SW 1271 (cell line): ENCODE data around the gene TAF10.
A peak's percentile ranks its signal among the peaks of the same experiment; 100 is the strongest.

Experiments used
- DNase-seq, 2 experiments: peaks; one replicate each; lab custom pipeline; 2025; lab: John Stamatoyannopoulos, UW

The TAF10 gene

DNA sequence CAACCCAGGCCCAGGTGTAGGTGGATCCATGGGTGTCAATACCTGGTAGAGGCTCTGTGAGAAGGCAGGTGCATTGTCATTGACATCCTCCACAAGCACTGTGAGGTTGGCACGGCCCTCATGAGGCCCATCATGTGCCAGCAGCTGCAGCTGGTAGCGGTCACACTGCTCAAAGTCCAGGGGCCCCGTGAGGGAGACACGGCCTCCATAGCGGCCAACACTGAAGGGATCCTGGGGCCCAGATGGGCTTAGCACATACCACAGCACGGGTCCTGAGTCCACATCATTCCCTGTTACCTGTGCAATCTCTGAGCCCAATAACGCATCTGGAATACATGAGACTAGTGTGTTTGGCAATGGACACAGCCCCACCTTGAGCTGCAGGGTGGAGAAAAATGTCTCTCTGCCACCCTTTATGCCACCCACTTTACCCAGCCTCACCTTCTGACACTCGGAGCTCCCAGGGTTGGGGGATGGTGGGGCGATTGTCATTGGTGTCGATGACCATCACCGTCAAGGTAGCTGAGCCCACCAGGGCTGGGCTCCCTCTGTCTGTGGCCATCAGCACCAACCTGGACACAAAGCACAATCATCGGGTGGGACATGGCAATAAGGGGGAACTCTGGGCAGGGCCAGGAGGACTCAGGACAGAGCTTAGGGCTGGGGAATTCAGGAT is 13.3 kb upstream of the TAF10 start:
- DNase-seq, result no peak

- no peak for DNase-seq
Observed at GRCh38 chr11:6623391-6624363, 11.7 kb upstream of the TAF10 start.

DNA sequence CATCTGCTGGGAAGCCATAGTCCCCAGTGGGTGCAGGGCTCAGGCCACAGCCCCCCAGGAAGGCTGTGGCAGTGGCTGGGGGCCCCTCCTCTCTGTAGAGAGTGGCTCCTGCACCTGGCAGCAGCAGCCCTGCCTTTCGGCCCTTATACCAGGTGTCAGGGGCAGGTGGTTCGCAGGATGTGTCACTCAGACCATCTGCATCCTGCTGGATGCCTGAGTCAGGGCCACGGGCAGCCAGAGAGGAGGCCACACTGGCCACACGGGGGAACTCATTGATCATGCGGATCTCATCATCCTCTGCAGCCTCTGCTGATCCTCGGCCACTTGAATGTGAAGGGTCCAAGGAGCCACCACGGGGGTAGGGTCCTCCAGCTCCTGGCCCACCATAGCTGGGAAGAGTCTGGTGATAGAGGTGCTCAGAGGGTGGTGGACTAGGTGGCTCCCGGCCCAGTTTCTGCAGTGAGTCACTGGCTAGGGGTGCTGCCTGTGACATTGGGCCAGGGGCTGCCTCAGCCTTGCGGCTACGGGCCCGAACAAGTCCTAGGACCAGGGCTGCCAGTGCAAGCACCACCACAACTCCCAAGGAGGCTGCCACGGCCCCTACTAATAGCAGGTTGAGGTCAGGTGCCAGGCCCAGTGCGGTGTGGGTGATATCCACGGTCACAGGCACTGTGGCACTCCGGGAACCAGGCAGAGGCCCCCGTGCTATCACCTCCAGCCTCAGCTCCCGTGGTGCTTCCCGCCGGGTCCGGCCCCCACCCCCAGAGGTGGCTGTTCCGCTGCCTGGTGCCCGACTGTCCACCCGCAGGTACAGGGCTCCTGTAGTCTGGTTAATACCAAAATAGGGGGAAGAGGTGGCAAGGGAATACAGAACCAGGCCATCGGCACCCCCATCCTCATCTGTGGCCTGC is 10.5 kb upstream of the TAF10 start:
- DNase-seq, result no peak

GRCh38 chr11:6621711-6622211 is 9.7 kb upstream of the TAF10 start:
- no peak for DNase-seq

DNA sequence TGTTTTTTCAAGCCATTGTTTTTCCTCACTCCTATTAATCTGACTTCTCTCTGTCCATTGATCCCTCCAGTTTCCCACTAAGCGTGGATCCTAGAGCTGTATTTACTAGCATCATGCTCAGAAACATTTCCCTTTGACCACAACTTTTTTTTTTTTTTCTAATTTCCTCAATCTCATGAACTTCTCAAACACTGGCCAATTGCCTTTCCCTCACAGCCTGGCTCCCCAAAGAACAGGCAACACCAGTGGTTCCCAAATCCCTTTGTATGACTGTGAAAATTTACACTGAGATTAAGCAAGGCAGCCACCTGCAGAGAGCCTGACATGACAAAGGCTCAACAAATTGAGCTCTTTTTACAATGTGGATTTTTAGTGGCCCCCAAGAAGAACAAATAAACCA is 8.6 kb upstream of the TAF10 start:
- DNase-seq, result no peak

DNA sequence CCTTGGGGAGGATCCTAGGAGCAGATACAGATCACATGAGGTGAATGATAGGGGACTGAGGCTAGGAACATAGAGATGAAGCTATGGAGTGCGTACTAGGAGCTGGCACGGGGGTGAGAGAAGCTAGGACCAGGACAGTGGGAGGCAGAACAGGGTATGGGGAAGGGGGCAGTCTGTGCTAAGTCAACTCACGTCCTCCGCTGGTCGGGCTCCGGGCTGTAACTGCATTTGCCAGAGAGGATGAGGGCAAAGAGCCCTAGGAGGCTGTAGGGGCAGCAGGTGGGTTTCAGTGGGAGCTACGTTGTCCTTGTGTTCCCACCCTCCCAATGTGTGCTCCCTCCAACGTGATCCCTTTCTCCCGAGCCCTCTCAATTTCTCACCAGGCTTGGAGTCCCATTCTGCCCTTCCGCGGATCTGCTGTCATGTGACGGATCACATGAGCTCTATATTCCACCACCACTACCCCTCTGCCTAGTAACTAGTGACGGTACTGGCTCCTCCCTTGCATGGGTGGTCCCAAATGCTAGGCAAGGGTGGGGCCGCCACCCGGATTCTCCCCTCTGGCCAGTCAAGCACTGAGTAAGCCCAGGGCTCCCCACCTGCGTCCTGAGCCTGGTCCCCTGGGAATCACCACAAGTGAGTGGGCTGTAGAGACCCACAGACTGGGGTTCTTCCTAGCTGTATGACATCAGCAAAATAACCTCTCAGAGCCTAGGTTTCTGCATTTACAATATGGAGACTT is 7.2 kb upstream of the TAF10 start, which contains the start of gene TPP1:
Gene TPP1, minus strand, starts transcription at position 419 of the 742 bp plus-strand sequence. Its CDS starts 22 bp downstream, at position 397.
- peak; percentile 86 to 93 for DNase-seq

DNA sequence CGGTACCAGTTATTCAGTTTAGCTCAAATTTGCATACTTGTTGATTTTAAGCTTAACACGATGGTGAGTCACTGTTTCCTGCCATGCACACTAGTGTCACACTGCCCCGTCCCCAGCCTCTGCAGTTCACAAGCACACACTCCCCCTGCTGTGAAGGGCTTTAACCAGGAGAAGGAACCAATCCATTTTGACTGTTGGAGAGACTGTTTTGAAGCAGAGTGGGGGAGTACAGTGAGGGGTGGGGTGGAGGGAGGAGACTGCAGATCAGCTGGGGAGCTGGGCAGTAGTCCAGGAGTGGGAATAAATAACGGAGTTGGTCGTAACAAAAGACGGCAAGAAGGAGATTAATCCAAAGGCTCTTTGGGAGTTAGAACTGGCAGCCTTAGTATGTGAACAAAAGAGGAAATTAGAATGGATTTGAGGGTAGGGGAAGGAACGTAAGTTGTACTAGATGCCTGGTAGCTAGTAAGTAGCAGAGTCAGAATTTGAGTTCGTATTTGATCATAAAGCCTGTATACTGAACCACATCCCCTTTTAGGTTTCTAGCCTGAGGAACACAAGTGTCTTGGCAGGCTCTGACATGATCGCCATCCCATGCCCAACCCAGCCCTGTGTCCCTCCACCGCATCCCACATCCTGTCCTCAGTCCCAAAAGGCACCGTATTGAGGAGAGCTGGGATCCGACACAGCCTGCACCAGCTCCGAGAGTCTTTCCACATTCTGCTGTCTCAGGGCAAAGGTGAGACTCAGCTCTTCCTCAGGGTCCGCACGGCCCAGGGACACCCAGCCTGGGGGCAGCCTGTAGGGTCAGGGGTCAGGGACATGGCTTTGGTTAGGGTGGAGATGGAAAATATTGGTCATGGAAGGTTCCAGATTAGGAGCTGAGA is 6.3 kb upstream of the TAF10 start:
- no peak for DNase-seq

GRCh38 chr11:6617315-6617781 is 5.3 kb upstream of the TAF10 start:
- no peak for DNase-seq

- no peak for DNase-seq
Observed at GRCh38 chr11:6616596-6617250, 4.7 kb upstream of the TAF10 start.

DNA sequence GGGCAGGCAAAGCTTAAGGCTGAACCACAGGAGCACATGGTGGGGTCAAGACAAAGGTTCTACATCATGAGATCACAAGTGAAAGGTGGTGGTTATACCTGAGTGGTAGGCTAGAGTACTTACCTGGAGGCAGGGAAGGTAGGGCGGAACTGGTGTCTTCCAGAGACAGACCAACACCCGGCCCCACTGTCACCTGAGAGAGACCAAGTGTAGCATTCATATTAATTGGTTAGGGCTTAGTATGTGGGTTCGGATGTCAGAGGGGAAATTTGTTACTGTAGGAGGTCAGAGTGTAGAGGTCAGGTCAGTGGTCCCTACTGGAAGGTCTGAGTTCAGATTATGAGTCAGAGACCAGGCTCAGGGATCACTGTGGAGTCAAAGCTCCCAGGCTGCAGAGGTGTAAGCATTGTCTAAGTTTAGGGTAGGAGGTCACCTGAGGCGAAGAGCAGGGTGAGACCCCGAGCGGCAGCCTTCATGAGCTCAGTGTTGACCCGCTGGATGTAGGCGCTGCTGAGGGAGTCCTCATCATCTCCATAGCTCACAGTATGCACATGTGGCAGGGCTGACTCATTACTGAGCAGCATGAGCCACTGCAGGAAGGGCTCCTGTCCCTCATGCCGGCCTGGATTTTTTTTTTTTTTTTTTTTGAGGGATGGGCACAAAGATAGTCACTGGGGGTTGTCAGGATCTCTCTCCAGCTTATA is 4.0 kb upstream of the TAF10 start:
- DNase-seq, result no peak

DNA sequence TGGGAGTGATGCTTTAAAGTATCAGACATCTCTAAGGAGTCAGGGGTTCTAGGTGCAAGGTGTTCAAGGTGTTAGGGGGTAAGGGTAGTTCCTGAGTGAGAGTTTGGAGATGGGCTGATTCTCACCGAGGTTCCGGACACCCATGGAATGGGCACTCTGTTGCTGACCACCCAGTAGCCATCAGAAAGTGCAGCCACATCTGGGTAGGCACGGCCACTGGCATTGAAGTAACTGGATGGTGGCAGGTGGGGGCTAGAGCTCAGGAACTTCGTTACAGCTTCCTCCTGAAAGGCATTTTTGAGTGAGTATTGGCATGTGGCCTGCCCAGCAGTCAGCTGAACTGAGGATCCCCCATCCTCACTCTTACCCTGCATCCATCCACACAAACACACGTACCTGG is 3.0 kb upstream of the TAF10 start:
- DNase-seq, result no peak

DNA sequence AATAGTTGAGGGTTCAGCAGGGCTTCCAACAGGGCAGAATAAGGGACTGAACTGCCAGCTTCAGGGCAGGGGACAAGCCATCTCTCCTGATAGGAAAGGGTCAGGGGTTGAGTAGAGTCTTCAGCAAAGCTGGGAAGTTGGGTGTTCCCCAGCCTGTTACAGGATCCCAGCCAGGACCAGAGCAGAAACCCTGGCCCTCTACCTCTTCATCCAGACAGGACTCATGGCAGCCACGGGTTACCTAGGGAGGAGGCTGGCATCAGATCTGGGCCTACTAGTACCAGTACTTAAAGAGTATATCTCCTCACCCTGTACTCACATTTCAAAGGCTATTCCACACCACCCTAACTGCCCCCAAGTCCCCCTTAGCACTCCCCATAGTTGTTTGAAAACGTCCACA is 2.4 kb upstream of the TAF10 start:
- DNase-seq, result no peak

DNA sequence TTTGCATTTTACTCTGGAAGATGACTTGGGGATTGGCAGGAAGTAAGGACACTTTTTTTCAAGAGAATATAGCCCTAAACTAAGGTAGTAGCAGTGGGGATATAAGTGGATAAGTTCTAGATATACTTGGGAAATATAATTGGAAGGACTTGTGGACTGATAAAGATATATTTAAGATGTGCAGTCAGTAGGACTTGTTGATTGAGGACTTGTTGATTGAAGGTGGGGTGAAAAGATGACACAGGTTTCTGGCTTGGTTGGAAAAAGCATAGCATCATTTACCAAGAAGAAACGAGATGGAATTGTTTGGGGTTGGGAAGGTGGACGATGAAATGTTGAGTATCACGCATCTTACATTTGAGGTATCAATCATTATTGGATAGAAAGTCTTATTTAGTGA is 1.5 kb upstream of the TAF10 start:
- no peak for DNase-seq

DNA sequence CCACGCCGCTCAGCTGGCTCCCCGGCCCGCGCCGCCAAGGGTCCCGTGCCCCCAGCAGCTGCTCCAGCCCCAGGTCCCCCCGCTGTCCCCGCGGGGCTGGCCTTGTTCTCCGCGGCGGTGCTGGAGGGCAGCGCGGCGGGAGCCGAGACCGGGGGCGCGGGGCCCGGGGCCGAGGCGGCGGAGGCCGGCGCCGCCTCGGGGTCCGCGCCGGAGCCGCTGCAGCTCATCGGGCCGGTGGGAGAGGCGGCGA is 128 bp downstream of the TAF10 start:
- no peak for DNase-seq

- DNase-seq, result peak in 1 of 2 experiments; percentile 37
Observed at GRCh38 chr11:6611092-6611962, 689 bp downstream of the TAF10 start.

GRCh38 chr11:6610591-6610990 is 1.4 kb downstream of the TAF10 start:
- no peak for DNase-seq

- DNase-seq, result no peak
Observed at GRCh38 chr11:6609502-6610015, 2.5 kb downstream of the TAF10 start.
